Right lobe of liver (tissue), 6 donors: ENCODE data around the gene NEIL3. TPM values are rescaled to one million over a fixed set of nuclear protein-coding genes. Genes with fewer than 3 reads are reported as not detected.

Source experiments
- ATAC-seq, 4 donors: fragments of 200-7000 bp; cut with Tn5 transposase; one replicate each; pipeline ENCODE4 v1.9.1; 2020; ENCODE audit warnings: mild to moderate bottlenecking in 4 of 4, moderate library complexity in 4 of 4
- DNase-seq, 3 donors: peaks; one replicate each; pipeline ENCODE4 v3.0.0-alpha.2; 2020
- H3K27ac ChIP-seq, 3 donors: fragments of 200-600 bp; one replicate each; pipeline ENCODE4 v1.8.0; 2022
- H3K27me3 ChIP-seq, 2 donors: fragments of 200-600 bp; one replicate each; pipeline ENCODE4 v1.8.0; 2022
- H3K36me3 ChIP-seq, 4 donors: fragments of 200-600 bp; sonication (generic) in 1 of 4; one replicate each; pipeline versions ENCODE4 v1.5.1 to v1.8.0; 2017 to 2022; ENCODE audit warnings: control low read depth in 1 of 4
- H3K4me1 ChIP-seq, 4 donors: fragments of 200-600 bp; sonication (generic) in 1 of 4; one replicate each; pipeline versions ENCODE4 v1.5.1 to v1.8.0; 2017 to 2022; ENCODE audit warnings: control low read depth in 1 of 4
- H3K4me3 ChIP-seq, 3 donors: fragments of 200-600 bp; one replicate each; pipeline ENCODE4 v1.8.0; 2022
- H3K9me3 ChIP-seq, 4 donors: fragments of 200-600 bp; sonication (generic) in 1 of 4; one replicate each; pipeline versions ENCODE4 v1.5.1 to v1.8.0; 2017 to 2022; ENCODE audit warnings: control low read depth in 1 of 4
- POLR2A ChIP-seq: fragments of 450-650 bp; IDR thresholded peaks from one replicate; pipeline ENCODE4 v1.6.1; 2017; ENCODE audit warnings: antibody characterized with exemption, mild to moderate bottlenecking
- WGBS: methylation state at CpG from one replicate; pipeline ENCODE4 v1.1.6; 2018; ENCODE audit warnings: low coverage, low lambda C conversion rate; ENCODE audit not compliant: insufficient coverage; ENCODE audit errors: missing lambda C conversion rate; 5-methylcytosine and 5-hydroxymethylcytosine counted together
- intact Hi-C, 2 donors: fragments of 100-400 bp; cut with DNase I; formaldehyde crosslinking; loops; one replicate each; pipeline versions ENCODE4 v1.11.2 to v1.14.1; 2022
- total RNA-seq, 6 experiments: library from RNA; depleted of rRNA in 2 of 6; stranded (reverse); fragments of >200 nt in 2 of 6; fragmentation: NEBNext Ultra II Directional in 3 of 6; extraction: Animal tissue kit (Norgen Biotek cat#: 25700) in 3 of 6; gene quantifications; one replicate each; pipeline versions ENCODE4 v1.1.0 to v1.2.4, GENCODE V29; 2016 to 2023
- TF ChIP-seq, protein P1 (sequence below), 4 donors: fragments of 200-600 bp in 3 of 4; fragments of 450-650 bp in 1 of 4; IDR thresholded peaks; one replicate each; pipeline versions ENCODE4 v1.5.1 to v1.8.0; 2016 to 2022; ENCODE audit warnings: antibody characterized with exemption in 4 of 4, mild to moderate bottlenecking in 2 of 4
- donor health status: DM: no; HTN: yes; CAD: no.
- donor health status: DM: no; HTN: no; CAD: no.
- donor health status: DM: no; HTN: no; CAD: no.
- donor health status: DM: no; HTN: yes; CAD: no.
- donor health status: DM: no; HTN: yes; CAD: no.

Gene NEIL3
- total RNA-seq, 6 experiments from 2014 or later: 0.13 to 2.3 (median 0.63) TPM; not detected in 2

DNA sequence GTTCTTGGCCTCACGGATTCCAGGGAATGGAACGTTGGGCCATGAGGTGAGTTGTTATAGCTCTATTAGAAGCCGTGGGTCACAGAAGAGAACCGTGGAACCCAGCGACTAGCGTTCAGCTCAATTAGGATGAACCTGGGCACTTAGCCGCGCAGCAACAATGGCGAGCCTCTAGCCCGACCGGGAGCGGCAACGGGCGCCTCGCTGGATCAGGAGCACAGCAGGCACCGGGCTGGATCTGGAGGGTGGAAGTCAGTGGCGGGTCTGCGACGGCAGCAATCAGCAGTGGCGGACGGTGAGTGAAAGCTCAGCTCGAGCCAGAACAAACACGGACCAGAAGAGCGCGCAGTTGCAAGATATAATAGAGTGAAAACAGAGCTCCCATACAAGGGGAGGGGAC, 98.3 kb downstream of the NEIL3 start:
- peaks cover 0 to 21% (median 8%) of the 10 kb centered on the region in 4 donors for H3K4me1 ChIP-seq
- no peak for TF ChIP-seq POLR2A
- TF ChIP-seq, protein P1, sequence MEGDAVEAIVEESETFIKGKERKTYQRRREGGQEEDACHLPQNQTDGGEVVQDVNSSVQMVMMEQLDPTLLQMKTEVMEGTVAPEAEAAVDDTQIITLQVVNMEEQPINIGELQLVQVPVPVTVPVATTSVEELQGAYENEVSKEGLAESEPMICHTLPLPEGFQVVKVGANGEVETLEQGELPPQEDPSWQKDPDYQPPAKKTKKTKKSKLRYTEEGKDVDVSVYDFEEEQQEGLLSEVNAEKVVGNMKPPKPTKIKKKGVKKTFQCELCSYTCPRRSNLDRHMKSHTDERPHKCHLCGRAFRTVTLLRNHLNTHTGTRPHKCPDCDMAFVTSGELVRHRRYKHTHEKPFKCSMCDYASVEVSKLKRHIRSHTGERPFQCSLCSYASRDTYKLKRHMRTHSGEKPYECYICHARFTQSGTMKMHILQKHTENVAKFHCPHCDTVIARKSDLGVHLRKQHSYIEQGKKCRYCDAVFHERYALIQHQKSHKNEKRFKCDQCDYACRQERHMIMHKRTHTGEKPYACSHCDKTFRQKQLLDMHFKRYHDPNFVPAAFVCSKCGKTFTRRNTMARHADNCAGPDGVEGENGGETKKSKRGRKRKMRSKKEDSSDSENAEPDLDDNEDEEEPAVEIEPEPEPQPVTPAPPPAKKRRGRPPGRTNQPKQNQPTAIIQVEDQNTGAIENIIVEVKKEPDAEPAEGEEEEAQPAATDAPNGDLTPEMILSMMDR (IDR thresholded peaks at IDR 0.05): no peak
- ATAC-seq: no peak

DNA sequence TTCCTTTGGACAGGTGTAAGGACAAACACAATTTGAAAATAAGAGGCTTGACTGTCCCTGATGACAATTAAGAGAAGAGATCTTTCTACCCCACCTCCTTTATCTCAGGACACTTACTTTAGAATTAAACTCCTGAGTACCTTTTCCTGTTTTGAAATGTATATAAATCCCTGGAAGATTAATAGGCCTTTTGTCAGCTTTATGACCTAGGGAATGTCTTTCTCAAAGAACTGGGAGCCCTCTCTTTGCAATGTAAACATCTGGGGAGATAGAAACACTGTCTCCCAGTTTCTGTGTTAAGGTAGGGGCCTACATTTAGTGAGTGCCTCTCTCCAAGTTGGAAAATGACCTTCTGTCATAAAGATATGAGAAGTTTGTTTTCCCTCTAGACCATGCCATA, 100.9 kb downstream of the NEIL3 start:
- no peak for TF ChIP-seq POLR2A
- TF ChIP-seq, protein P1 (IDR thresholded peaks at IDR 0.05): no peak
- no peaks in the 10 kb centered on the region for H3K9me3 ChIP-seq
- no peaks in the 10 kb centered on the region for H3K36me3 ChIP-seq
- no peak for DNase-seq
- peak overlapping the region in 1 of 3 donors; percentile 51 for H3K27ac ChIP-seq
- intact Hi-C loops: no loop called here
- no peaks in the 10 kb centered on the region for H3K27me3 ChIP-seq
- no peak for ATAC-seq
- peaks cover 0 to 34% (median 11%) of the 10 kb centered on the region in 4 donors for H3K4me1 ChIP-seq
- H3K4me3 ChIP-seq: no peak overlapping the region

More for the DNA sequence above, 98.3 kb downstream of the NEIL3 start:
- Histone ChIP-seq H3K4me3 (no peak overlapping the region), H3K27ac (no peak overlapping the region), H3K36me3 (no peaks in the 10 kb centered on the region), H3K9me3 (no peaks in the 10 kb centered on the region), H3K27me3 (no peaks in the 10 kb centered on the region)
- intact Hi-C loops: no loop called here
- 96% methylated on average over 9 of the region's 25 CpGs for WGBS
- no peak for DNase-seq

DNA sequence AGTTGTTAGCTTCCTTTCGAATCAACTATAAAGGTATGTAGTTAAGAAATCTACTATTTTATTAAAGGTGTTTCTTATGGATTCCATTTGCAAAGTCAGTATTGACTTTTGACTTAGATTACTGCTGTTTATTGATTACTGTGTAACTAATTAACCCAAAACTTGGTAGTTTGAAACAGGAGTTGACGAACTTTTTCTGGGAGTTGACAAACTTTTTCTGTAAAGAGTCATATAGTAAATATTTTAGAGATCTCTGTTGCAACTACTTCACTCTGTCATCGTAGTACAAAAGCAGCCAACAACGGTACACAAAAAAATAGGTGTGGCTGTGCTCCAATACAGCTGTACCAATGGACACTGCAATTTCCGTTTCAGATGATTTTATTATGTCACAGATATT, 102.3 kb downstream of the NEIL3 start:
- no peaks in the 10 kb centered on the region for H3K27me3 ChIP-seq
- TF ChIP-seq, protein P1 (IDR thresholded peaks at IDR 0.05): no peak
- TF ChIP-seq POLR2A: no peak
- H3K27ac ChIP-seq: peak overlapping the region; percentile 6 to 52 (median 9)
- peaks cover 0 to 34% (median 11%) of the 10 kb centered on the region in 4 donors for H3K4me1 ChIP-seq
- DNase-seq (no peak), ATAC-seq (peak; percentile 83 to 88 (median 88))
- no peak overlapping the region for H3K4me3 ChIP-seq
- intact Hi-C loops: no loop called here
- H3K9me3 ChIP-seq: no peaks in the 10 kb centered on the region
- WGBS: 16% methylated on average over 5 of the region's 5 CpGs
- H3K36me3 ChIP-seq: no peaks in the 10 kb centered on the region

Other genes starting within 250 kb of the NEIL3 start
- gene AGA, start 132.6 kb downstream of the NEIL3 start, total RNA-seq: 10 to 100 TPM; 15.9 to 26.8 (median 21.5) TPM